IPS-18c (cell line): ENCODE measurements around the gene CARD10.

ENCODE experiments used
- H3K4me3 ChIP-seq: 2 replicates; pipeline ENCODE4 v1.7.0; 2013; ENCODE audit warnings: low read depth, mild to moderate bottlenecking, low read length, moderate library complexity; ENCODE audit not compliant: insufficient read depth
- H3K9me3 ChIP-seq: one replicate; pipeline ENCODE4 v1.6.1; 2013; ENCODE audit warnings: mild to moderate bottlenecking, low read length, moderate library complexity; ENCODE audit not compliant: control insufficient read depth, insufficient read depth

The CARD10 gene

DNA sequence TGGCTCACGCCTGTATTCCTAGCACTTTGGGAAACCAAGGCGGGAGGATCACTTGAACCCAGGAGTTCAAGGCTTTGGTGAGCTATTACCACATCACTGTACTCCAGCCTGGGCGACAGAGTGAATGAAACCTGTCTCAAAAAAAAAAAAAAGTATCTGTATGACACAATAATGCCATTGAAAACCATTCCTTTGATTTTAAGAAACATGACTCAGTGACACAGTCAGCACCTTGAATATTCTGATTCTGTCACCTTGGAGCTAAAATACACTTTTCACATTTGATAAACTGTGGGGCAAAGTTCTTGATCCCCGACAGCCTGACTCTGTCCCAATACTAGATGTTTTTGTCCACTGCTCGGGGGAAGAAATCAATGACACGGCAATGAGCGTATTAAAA is 75.2 kb downstream of the CARD10 start:
- no peaks in the 10 kb centered on the region for H3K9me3 ChIP-seq

GRCh38 chr22:37443086-37443485 is 76.1 kb downstream of the CARD10 start:
- H3K4me3 ChIP-seq = no peak overlapping the region
- H3K9me3 ChIP-seq = no peaks in the 10 kb centered on the region

More for the DNA sequence above, 75.2 kb downstream of the CARD10 start:
- no peak overlapping the region for H3K4me3 ChIP-seq

GRCh38 chr22:37442537-37442936 is 76.7 kb downstream of the CARD10 start:
- H3K4me3 ChIP-seq = no peak overlapping the region
- H3K9me3 ChIP-seq = no peaks in the 10 kb centered on the region

DNA sequence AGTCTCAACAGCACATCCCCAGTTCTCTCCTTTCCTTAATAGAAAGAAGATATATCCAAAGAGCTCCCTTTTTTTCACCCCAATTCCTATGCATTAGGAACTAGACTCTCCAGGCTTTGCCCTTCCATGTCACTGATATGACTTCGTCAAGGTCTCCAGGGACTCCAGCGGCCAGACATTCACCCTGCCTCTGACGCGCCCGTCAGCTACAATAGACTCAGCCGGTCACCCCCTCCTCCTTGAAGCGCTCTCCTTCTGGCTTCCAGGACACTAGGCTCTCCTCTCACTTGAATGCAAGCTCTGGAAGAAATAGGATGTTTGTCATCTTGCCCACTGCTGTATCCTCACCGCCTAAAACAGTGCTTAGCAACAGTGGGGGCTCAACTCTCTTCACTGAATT is 77.1 kb downstream of the CARD10 start:
- Histone ChIP-seq H3K4me3 (no peak overlapping the region), H3K9me3 (no peaks in the 10 kb centered on the region)

GRCh38 chr22:37440875-37441274 is 78.3 kb downstream of the CARD10 start:
- Histone ChIP-seq H3K9me3 (no peaks in the 10 kb centered on the region), H3K4me3 (no peak overlapping the region)
